HepG2 (cell line): ENCODE results near the gene HOXC12. TPM values are rescaled to one million over a fixed set of nuclear protein-coding genes. Genes with fewer than 3 reads are reported as not detected.

Experiments
- HMGXB4 ChIP-seq, 2 experiments: sonication (generic) in 1 of 2; formaldehyde crosslinking in 1 of 2; IDR thresholded peaks; 2 replicates each; pipeline versions ENCODE4 v1.4.0 to v1.6.1; 2018 to 2020; ENCODE audit warnings: missing genetic modification reagents in 2 of 2, borderline replicate concordance in 1 of 2, low read depth in 1 of 2, mild to moderate bottlenecking in 1 of 2, missing biosample characterization in 1 of 2
- TFDP1 ChIP-seq: IDR thresholded peaks from 2 replicates; pipeline ENCODE4 v1.6.1; 2016; ENCODE audit warnings: missing compliant biosample characterization, missing genetic modification reagents, borderline replicate concordance
- THAP7 ChIP-seq: sonication (generic); formaldehyde crosslinking; IDR thresholded peaks from 2 replicates; pipeline ENCODE4 v1.8.1; 2023; ENCODE audit warnings: mild to moderate bottlenecking, missing genetic modification reagents
- XRCC5 ChIP-seq: fragments of 200-400 bp; formaldehyde crosslinking; optimal IDR thresholded peaks from 2 replicates; pipeline ENCODE3; 2017; ENCODE audit warnings: mild to moderate bottlenecking, low read length
- ZMYM3 ChIP-seq: sonication (generic); formaldehyde crosslinking; IDR thresholded peaks from 2 replicates; pipeline ENCODE4 v1.5.1; 2020; ENCODE audit warnings: mild to moderate bottlenecking, missing genetic modification reagents
- ZNF224 ChIP-seq: sonication (generic); formaldehyde crosslinking; IDR thresholded peaks from 2 replicates; pipeline ENCODE4 v1.5.0; 2020; ENCODE audit warnings: mild to moderate bottlenecking, missing genetic modification reagents
- ZNF407 ChIP-seq: sonication (generic); formaldehyde crosslinking; IDR thresholded peaks from one replicate; pipeline ENCODE4 v1.5.1; 2020; ENCODE audit warnings: mild to moderate bottlenecking, missing genetic modification reagents; ENCODE audit errors: not compliant biosample characterization
- ZUFSP ChIP-seq: sonication (generic); formaldehyde crosslinking; IDR thresholded peaks from 2 replicates; pipeline ENCODE4 v1.9.0; 2021; ENCODE audit warnings: missing genetic modification reagents, mild to moderate bottlenecking, borderline replicate concordance
- polyA plus RNA-seq, 8 experiments: library from polyadenylated mRNA; depleted of rRNA in 3 of 8; stranded (reverse) in 7 of 8; unstranded in 1 of 8; fragments of >200 nt; fragmentation: Illumina TruSeq in 4 of 8; extraction: Trizol in 4 of 8; gene quantifications; 2 replicates each; pipeline versions ENCODE4 v1.2.1 to v1.2.3, GENCODE V29; 2011 to 2016; ENCODE audit warnings: low read depth in 4 of 8, missing spikeins in 1 of 8, mixed read lengths in 1 of 8; ENCODE audit not compliant: insufficient read depth in 1 of 8
- total RNA-seq, 5 experiments: library from RNA; depleted of rRNA; stranded (reverse); fragments of >200 nt; fragmentation: Illumina TruSeq; extraction: Trizol; gene quantifications; 2 replicates each; pipeline ENCODE4 v1.2.3, GENCODE V29; 2016; ENCODE audit warnings: low read depth in 1 of 5
- TF ChIP-seq, protein P1 (sequence below): sonication (generic); formaldehyde crosslinking; IDR thresholded peaks from 2 replicates; pipeline ENCODE4 v1.5.0; 2020; ENCODE audit warnings: missing genetic modification reagents
- TF ChIP-seq, protein P2 (sequence below): sonication (generic); formaldehyde crosslinking; IDR thresholded peaks from 2 replicates; pipeline ENCODE4 v1.4.0; 2020; ENCODE audit warnings: missing genetic modification reagents

Gene HOXC12
- total and polyA plus RNA-seq, 2 of the 13 experiments (the other 11 are each of a cell fraction or from before 2014, with no cell fraction given), result not detected

DNA sequence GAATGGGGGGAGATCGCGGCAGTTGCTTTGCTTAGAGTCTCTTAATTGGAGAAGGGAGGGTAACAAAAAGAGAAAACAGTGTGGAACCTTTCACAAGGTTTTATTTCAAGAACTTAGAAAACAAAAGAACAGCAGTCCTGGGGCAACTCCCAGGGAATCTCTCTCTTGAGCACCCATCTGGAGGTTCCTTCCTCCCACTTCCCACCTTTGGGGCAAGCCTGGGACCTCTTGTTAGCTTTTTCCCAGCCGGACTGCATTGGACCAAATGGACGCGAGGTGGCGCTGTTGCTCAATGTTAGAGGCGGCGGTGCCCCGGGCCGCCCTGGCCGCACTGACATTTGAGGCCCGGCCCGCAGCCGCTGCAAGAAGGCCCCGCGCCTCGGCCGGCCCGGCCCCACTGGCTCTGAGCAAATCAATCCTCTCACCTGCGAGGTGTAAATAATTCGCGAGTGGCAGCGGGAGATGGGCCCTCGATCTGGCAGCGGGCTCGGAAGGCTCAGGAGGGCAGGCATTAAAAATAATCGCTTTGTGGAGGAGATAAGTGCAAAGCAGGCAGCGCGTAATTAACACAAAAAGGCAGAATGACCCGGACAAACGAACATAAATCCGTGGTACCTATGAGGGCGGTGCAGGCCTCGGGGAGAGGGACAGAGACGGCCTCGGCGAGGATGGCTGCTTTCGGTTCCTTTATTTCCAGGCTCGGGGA is 51.3 kb downstream of the HOXC12 start (continued):
- TF ChIP-seq ZNF224 (CRISPR knock-in tag) (no peak), XRCC5 (no peak), THAP7 (CRISPR knock-in tag) (no peak), TFDP1 (0 out of 2 replicates have a peak, but pooled peaks have one; percentile 30), HMGXB4 (CRISPR knock-in tag; IDR thresholded peaks at IDR 0.05; ENCODE audit: borderline replicate concordance in 1 of 2, low read depth in 1 of 2) (peak in 1 of 2 experiments; percentile 47; a peak in 1 of 4 replicates), ZMYM3 (CRISPR knock-in tag) (no peak), ZNF407 (CRISPR knock-in tag) (no peak), ZUFSP (CRISPR knock-in tag) (no peak)
- TF ChIP-seq, protein P1, sequence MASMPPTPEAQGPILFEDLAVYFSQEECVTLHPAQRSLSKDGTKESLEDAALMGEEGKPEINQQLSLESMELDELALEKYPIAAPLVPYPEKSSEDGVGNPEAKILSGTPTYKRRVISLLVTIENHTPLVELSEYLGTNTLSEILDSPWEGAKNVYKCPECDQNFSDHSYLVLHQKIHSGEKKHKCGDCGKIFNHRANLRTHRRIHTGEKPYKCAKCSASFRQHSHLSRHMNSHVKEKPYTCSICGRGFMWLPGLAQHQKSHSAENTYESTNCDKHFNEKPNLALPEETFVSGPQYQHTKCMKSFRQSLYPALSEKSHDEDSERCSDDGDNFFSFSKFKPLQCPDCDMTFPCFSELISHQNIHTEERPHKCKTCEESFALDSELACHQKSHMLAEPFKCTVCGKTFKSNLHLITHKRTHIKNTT, result no peak
- TF ChIP-seq, protein P2, sequence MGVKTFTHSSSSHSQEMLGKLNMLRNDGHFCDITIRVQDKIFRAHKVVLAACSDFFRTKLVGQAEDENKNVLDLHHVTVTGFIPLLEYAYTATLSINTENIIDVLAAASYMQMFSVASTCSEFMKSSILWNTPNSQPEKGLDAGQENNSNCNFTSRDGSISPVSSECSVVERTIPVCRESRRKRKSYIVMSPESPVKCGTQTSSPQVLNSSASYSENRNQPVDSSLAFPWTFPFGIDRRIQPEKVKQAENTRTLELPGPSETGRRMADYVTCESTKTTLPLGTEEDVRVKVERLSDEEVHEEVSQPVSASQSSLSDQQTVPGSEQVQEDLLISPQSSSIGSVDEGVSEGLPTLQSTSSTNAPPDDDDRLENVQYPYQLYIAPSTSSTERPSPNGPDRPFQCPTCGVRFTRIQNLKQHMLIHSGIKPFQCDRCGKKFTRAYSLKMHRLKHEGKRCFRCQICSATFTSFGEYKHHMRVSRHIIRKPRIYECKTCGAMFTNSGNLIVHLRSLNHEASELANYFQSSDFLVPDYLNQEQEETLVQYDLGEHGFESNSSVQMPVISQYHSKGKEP (CRISPR knock-in tag), result no peak
